Middle frontal gyrus (tissue), 1 donor: ENCODE results near the gene PFKM.

Experiments used
- DNase-seq: peaks from one replicate; pipeline ENCODE4 v3.0.0-alpha.2; 2015; ENCODE audit warnings: low spot score; ENCODE audit errors: extremely low spot score

Gene PFKM

GRCh38 chr12:48119078-48119833 lies at the start of gene PFKM:
PFKM (plus strand) TSS chr12:48119364; CDS start chr12:48122775, 3,411 bp downstream.
- peak; percentile 51 for DNase-seq

- no peak for DNase-seq
These were observed 49.1 kb upstream of the PFKM start for GRCh38 chr12:48070033-48070432.

- no peak for DNase-seq
These were observed 48.4 kb upstream of the PFKM start for GRCh38 chr12:48070731-48071130.

GRCh38 chr12:48071808-48072207 lies 47.4 kb upstream of the PFKM start:
- DNase-seq = no peak

GRCh38 chr12:48072266-48072665 lies 46.9 kb upstream of the PFKM start:
- no peak for DNase-seq

- no peak for DNase-seq
These were observed 44.9 kb upstream of the PFKM start for GRCh38 chr12:48074266-48074665.

- DNase-seq = no peak
These were observed 43.3 kb upstream of the PFKM start for GRCh38 chr12:48075832-48076231.

- DNase-seq = no peak
These were observed 42.1 kb upstream of the PFKM start for GRCh38 chr12:48077111-48077510.

GRCh38 chr12:48078901-48079300 lies 40.3 kb upstream of the PFKM start:
- no peak for DNase-seq

GRCh38 chr12:48080285-48080684 lies 38.9 kb upstream of the PFKM start:
- no peak for DNase-seq

GRCh38 chr12:48080821-48081220 lies 38.3 kb upstream of the PFKM start:
- DNase-seq = no peak

- no peak for DNase-seq
These were observed 35.1 kb upstream of the PFKM start for GRCh38 chr12:48084066-48084465.

- DNase-seq = no peak
These were observed 34.2 kb upstream of the PFKM start for GRCh38 chr12:48084841-48085460.

GRCh38 chr12:48086327-48086726 lies 32.8 kb upstream of the PFKM start:
- no peak for DNase-seq

GRCh38 chr12:48092611-48093010 lies 26.6 kb upstream of the PFKM start:
- no peak for DNase-seq

GRCh38 chr12:48104531-48104930 lies 14.6 kb upstream of the PFKM start:
- no peak for DNase-seq

GRCh38 chr12:48105321-48105866 lies 13.8 kb upstream of the PFKM start:
- DNase-seq = no peak

GRCh38 chr12:48105867-48106680 lies 13.1 kb upstream of the PFKM start, which contains the start of gene SENP1:
SENP1 (minus strand) TSS chr12:48106079; CDS start chr12:48101472, 4,607 bp downstream.
- peak; percentile 77 for DNase-seq

GRCh38 chr12:48106681-48107613 lies 12.2 kb upstream of the PFKM start:
- no peak for DNase-seq

- DNase-seq = no peak
These were observed 9.7 kb upstream of the PFKM start for GRCh38 chr12:48109424-48109823.
